Mesenteric fat pad (tissue), 1 donor: Measurements from ENCODE around the gene FHIP1B. TPM values are rescaled to one million over a fixed set of nuclear protein-coding genes. Genes with fewer than 3 reads are reported as not detected.
A peak's percentile ranks its signal among the peaks of the same experiment; 100 is the strongest.
"Not testable (repeated sequence)": the region's sequence is repeated elsewhere in the genome, so short reads cannot be mapped to it uniquely, and the experiment has no call there.

Experiments
- DNase-seq: peaks from one replicate; pipeline ENCODE4 v3.0.0-alpha.2; 2020; ENCODE audit warnings: low spot score
- long read RNA-seq: library from polyadenylated mRNA; unstranded; transcript quantifications from one replicate; pipeline ENCODE4 v2.0.0, GENCODE V29; 2020
- total RNA-seq: library from RNA; stranded (reverse); fragmentation: NEBNext Ultra II Directional; extraction: Animal tissue kit (Norgen Biotek cat#: 25700); gene quantifications from one replicate; pipeline ENCODE4 v1.2.1, GENCODE V29; 2021
- donor health status: DM: yes; HTN: yes; CAD: no.

The FHIP1B gene
- 23.2 TPM for total RNA-seq
- long read RNA-seq, partial matches to known transcripts: 7 of 13 reads
- long read RNA-seq, other reads (novel, unspliced or antisense): 3 of 13 reads

DNA sequence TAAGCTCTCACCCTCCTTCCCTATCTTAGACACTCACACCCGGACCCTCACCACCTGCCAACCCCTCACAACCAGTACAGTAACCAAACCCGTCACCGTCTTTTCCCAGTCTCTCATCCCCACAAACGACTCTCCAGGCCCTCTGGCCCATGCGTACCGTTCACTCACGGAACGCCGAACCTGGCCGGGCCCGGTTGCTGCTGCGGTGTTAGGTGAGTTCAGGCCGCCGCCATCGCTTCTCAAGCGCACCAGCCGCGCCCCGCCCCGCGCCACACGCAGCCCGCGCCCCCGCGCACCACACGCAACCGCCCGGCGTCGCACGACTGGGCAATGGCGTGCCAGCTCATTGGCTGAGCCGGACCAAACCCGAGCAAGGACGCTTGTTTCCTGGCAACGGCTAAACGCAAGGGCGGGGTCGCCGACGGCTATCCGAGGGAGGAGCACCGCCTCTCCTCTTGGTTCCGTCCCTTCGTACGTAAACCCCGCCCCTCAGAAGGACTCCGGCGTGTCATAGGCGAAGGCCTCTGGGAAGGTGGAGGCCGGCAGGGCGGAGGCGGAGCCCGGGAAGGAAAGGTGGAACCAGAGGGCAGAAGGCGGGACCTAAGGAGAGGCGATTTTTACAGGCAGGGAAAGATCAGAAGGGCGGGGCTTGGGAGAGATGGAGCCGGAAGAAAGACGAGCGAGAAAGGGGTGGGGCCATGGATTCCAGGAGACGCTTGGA is at the start of gene FHIP1B:
TSS of gene FHIP1B (minus strand) at position 250 of the 721 bp plus-strand sequence. CDS start 10,120 bp downstream, outside the sequence.
- DNase-seq: peak; percentile 100

- no peak for DNase-seq
Observed at GRCh38 chr11:6283453-6284023, 49.1 kb upstream of the FHIP1B start.

- DNase-seq: not testable (repeated sequence)
Observed at GRCh38 chr11:6280809-6281208, 46.4 kb upstream of the FHIP1B start.

GRCh38 chr11:6273188-6273587 is 38.8 kb upstream of the FHIP1B start:
- no peak for DNase-seq

GRCh38 chr11:6271598-6271997 is 37.2 kb upstream of the FHIP1B start:
- no peak for DNase-seq

GRCh38 chr11:6270584-6271246 is 36.3 kb upstream of the FHIP1B start:
- DNase-seq: no peak

DNA sequence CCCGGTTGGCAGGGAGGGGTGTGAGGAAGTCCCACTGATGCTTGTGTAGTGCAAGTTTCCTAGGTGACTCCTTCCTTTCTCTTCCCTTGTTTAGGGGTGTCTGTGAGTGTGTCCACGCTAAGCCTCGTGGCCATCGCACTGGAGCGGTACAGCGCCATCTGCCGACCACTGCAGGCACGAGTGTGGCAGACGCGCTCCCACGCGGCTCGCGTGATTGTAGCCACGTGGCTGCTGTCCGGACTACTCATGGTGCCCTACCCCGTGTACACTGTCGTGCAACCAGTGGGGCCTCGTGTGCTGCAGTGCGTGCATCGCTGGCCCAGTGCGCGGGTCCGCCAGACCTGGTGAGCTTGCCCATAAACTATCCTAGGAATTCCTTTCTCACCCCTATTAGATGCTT is 35.6 kb upstream of the FHIP1B start:
- no peak for DNase-seq

- no peak for DNase-seq
Observed at GRCh38 chr11:6268820-6269219, 34.4 kb upstream of the FHIP1B start.

GRCh38 chr11:6263662-6264061 is 29.2 kb upstream of the FHIP1B start:
- DNase-seq: no peak

GRCh38 chr11:6260207-6260726 is 25.8 kb upstream of the FHIP1B start:
- DNase-seq: no peak

DNA sequence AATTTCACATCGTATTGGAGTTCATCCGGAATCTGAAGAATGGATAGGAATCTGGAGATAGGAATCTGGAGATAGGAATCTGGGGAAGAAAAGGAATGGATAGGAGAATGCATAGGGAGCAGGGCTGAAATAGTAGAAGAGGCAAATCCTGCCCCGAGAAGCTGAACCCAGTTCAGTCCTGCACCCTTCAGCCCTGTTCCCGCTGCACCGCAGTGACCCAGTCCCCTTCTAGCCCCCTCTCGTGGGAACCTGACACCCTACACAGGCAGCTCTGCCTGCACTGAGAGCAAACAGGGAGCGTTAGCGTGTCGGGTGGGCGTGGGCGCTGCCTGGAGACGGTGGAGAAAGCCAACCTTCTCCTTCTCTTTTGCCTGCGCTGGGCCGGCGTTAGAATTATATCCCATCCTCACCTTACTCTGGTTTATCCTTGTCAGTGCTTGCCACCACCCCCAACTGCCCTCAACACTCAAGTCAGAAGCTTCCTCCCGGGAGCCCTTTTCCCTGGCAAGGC is 24.2 kb upstream of the FHIP1B start:
- no peak for DNase-seq

- no peak for DNase-seq
Observed at GRCh38 chr11:6258141-6258540, 23.7 kb upstream of the FHIP1B start.

DNA sequence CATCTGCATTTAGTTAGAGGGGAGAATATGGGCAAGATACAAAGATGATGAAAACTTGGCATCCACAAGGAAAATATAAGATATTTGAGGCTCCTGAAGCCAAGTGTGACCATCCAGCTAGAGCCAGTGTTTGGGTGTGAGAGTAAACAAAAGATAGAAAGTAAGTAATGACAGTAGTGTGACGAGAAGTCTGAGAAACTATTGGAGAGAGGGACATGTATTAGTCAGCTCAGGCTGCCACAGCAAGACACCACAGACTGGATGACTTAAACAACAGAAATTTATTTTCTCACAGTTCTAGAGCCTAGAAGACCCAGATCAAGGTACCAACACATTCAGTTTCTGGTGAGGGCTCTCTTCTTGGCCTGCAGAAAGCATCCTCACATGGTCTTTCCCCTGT is 18.8 kb upstream of the FHIP1B start:
- no peak for DNase-seq

GRCh38 chr11:6251990-6252473 is 17.6 kb upstream of the FHIP1B start:
- no peak for DNase-seq

- DNase-seq: no peak
Observed at GRCh38 chr11:6251120-6251733, 16.8 kb upstream of the FHIP1B start.

GRCh38 chr11:6249770-6250555 is 15.5 kb upstream of the FHIP1B start:
- no peak for DNase-seq

- DNase-seq: not testable (repeated sequence)
Observed at GRCh38 chr11:6248897-6249296, 14.5 kb upstream of the FHIP1B start.

GRCh38 chr11:6248248-6248647 is 13.8 kb upstream of the FHIP1B start:
- no peak for DNase-seq

DNA sequence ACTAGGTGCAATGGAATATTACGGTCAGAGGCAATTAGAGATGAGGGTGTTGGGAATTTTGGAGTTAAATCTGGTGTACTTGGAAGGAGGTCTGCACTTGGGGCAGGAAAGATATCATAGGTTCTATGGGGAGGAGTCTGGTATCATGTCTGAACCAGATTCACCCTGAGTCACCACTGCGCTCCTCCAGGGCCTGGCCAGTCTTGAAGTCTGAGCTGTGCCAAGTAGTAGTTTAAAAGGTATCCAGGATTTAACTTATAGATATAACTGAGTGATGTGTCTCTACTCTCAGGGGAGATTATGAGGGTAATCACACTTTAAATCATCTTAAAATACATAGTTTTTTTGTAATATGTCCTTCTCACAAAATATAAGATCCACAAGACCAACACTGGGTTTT is 11.1 kb upstream of the FHIP1B start:
- DNase-seq: no peak

DNA sequence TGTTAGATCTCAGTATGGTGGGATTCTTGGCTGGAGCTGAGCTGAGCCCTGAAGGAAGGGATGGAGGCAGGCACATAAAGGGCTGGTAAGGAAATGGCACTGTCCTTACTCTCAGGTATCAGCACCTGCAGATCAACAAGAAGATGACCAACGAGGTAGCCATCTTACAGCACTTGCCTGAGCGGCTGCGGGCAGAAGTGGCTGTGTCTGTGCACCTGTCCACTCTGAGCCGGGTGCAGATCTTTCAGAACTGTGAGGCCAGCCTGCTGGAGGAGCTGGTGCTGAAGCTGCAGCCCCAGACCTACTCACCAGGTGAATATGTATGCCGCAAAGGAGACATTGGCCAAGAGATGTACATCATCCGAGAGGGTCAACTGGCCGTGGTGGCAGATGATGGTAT is 6.9 kb upstream of the FHIP1B start:
- no peak for DNase-seq

DNA sequence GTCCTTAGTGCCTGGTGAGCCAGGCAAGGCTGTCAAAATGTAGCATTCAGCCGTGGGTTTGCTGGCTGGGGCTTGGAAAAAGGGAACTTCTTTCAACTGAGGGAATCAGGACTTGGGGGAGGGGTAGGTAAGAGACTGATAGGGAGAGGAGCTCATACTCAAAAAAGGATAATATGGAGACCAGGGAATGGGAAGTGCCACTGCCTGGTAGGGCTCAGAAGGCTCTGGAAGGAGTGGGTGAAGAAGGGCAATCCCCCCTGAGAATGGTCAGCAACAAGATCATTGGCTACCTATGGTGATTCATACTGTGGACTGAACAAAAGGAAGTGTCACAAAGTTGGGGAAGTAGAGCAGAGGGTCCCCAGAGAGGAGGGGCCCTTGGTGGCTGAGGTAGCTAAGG is 6.3 kb upstream of the FHIP1B start:
- no peak for DNase-seq
